ENCODE results near the gene TRPT1.

Gene TRPT1

GRCh38 chr11:64229090-64229743 lies 3.2 kb upstream of the TRPT1 start:
- DNase-seq, result no peak

GRCh38 chr11:64227405-64227956 lies 1.5 kb upstream of the TRPT1 start:
- DNase-seq, result no peak

GRCh38 chr11:64226507-64227051 lies 593 bp upstream of the TRPT1 start:
- peak; percentile 61 to 75 for DNase-seq

- DNase-seq, result no peak
Observed at GRCh38 chr11:64224891-64225607, 937 bp downstream of the TRPT1 start.

- DNase-seq, result no peak
Observed at GRCh38 chr11:64224151-64224890, 1.7 kb downstream of the TRPT1 start.

DNA sequence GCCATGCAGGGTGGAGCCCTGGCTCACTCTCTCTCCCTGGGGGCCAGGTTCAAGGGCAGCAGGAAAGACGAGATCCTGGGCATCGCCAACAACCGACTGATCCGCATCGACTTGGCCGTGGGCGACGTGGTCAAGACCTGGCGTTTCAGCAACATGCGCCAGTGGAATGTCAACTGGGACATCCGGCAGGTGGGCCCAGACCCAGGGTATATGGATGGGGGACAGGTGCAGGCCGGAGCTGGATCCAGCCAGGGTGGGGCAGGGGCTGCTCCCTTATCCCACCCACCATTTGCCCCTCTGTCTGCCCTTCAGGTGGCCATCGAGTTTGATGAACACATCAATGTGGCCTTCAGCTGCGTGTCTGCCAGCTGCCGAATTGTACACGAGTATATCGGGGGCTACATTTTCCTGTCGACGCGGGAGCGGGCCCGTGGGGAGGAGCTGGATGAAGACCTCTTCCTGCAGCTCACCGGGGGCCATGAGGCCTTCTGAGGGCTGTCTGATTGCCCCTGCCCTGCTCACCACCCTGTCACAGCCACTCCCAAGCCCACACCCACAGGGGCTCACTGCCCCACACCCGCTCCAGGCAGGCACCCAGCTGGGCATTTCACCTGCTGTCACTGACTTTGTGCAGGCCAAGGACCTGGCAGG lies 2.9 kb downstream of the TRPT1 start:
- DNase-seq, result no peak

GRCh38 chr11:64222651-64223000 lies 3.4 kb downstream of the TRPT1 start:
- DNase-seq, result no peak

DNA sequence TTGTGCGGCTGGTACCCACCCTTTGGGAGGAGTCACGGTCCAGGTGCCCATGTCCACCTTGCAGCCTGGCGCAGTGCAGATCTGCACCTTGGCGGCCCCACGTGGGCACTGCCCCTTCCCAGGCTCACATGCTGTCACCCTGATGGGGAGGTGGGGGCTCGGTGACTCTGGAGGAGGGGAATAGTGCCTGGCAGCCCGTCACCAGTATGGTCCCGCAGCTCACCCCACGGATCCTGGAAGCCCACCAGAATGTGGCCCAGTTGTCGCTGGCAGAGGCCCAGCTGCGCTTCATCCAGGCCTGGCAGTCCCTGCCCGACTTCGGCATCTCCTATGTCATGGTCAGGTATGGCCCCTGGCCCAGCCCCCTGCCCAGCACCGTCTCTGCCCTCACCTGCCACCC lies 5.2 kb downstream of the TRPT1 start:
- DNase-seq, result no peak

GRCh38 chr11:64220271-64220670 lies 5.7 kb downstream of the TRPT1 start:
- no peak for DNase-seq

GRCh38 chr11:64219755-64220154 lies 6.2 kb downstream of the TRPT1 start:
- DNase-seq, result no peak

DNA sequence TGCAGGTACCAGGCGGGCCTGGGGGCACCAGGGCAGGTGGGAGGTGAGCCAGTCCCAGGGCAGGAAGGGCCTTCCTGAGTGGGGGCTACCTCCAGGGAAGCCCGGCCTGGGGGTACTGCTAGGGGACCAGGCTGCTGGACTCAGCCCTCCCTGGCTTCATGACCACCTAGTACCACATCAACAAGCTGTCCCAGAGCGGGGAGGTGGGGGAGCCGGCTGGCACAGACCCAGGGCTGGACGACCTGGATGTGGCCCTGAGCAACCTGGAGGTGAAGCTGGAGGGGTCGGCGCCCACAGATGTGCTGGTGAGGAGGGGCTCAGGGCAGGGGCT lies 6.7 kb downstream of the TRPT1 start:
- no peak for DNase-seq

- no peak for DNase-seq
Observed at GRCh38 chr11:64218628-64219353, 7.2 kb downstream of the TRPT1 start.

GRCh38 chr11:64216879-64217278 lies 9.1 kb downstream of the TRPT1 start:
- DNase-seq, result no peak

DNA sequence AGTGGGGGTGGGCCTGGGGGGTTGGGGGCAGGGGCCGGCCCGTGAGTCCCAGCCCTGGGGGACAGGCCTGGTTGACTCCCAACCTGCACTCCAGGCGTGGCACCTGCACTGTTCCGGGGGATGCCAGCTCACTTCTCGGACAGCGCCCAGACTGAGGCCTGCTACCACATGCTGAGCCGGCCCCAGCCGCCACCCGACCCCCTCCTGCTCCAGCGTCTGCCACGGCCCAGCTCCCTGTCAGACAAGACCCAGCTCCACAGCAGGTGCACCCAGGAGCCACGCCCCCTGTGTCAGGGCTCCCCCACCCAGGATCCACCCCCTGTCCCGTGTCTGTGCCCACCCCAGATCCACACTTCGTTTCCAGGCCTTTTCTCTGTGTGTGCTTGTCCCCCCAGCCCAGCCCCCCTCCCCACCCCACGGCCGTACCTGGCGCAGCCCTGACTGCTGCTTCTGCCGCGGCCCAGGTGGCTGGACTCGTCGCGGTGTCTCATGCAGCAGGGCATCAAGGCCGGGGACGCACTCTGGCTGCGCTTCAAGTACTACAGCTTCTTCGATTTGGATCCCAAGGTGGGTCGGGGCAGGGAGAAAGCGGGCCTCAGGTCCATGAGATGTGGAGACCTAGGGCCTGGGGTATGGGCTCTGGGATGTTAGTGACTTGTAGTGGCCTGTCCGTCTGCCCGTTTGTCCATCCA lies 14.7 kb downstream of the TRPT1 start:
- no peak for DNase-seq

- no peak for DNase-seq
Observed at GRCh38 chr11:64210301-64211020, 15.5 kb downstream of the TRPT1 start.

DNA sequence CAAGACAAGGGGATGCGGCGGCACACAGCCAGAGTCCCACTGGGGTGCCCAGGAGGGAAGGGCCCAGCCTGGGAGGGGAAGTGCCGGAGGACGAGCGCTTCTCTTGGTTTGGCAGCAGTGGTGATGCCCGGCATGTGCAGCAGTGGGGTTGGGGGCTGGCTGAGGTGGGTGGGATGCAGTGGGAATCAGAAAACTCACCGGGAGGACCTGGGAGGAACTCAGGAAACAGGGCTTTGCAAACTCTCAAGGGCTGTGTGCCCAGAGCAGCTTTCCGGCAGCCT lies 16.5 kb downstream of the TRPT1 start:
- no peak for DNase-seq

DNA sequence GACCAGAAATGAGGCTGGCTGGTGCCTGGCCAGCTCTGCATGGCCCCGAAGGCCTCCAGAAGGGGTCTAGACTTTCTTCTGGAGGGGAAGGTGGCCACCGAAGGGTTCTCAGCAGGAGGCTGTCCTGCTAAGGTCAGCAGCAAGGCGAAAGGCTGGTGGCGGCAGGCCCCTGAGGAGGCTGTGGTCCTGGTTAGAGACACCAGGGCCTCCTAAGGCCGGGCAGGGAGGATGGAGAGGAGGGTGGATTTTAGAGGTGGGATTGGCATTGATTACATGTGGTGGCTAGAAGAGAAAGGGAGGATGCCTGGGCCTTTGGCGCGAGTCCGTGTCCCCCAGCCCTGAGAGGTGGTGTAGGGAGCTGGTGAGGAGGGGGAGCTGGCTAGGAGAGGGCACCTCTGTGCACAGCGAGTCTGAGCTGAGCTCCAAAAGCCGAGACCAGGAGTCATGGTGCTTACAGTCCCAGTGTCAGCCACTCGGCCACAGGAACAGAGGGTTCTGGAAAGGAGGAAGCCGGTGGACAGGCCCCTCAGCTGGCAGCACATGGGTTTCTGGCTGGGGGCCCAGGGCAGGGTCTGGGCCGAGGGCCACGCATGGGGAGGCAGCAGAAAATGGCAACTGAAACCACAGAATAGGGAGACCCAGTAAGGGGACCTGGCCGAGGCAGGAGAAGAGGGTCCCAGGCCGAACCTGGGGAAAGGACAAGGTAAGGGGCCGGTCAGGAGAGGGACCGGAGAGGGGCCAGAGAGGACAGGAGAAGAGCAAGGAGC lies 17.0 kb downstream of the TRPT1 start:
- no peak for DNase-seq

DNA sequence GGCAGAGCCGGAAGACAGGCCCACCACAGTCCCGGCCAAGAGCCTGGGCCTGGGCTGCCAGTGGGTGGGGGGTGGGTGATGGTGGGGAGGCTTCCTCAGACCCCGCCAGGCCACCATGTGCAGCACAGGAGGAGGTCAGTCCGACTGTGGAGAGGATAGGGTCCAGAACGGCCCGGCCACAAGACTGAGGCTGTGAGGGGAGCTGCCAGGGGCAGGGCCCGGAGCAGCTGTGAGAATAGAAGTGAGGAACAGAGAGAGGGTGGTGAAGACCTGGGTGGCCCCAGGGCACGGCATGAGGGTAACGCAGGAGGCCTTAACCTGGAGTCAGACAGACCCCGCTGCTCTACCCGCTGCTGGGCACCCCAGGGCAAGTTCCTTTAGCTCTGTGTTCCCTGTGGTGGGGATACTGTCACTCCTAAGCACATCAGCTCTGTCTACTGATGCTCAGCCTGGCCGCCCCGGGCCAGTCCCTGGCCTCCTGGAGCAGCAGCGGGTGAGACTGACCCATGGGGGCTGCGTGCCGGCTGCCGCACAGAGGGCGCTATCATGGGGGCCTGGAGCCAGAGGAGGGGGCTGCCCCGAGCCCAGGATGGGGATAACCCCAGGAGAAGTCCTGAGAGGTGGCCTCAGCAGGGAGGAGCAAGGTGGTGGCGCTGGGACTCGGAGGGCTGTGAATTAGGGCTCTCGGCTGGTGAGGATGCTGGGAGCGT lies 17.7 kb downstream of the TRPT1 start:
- DNase-seq, result no peak

DNA sequence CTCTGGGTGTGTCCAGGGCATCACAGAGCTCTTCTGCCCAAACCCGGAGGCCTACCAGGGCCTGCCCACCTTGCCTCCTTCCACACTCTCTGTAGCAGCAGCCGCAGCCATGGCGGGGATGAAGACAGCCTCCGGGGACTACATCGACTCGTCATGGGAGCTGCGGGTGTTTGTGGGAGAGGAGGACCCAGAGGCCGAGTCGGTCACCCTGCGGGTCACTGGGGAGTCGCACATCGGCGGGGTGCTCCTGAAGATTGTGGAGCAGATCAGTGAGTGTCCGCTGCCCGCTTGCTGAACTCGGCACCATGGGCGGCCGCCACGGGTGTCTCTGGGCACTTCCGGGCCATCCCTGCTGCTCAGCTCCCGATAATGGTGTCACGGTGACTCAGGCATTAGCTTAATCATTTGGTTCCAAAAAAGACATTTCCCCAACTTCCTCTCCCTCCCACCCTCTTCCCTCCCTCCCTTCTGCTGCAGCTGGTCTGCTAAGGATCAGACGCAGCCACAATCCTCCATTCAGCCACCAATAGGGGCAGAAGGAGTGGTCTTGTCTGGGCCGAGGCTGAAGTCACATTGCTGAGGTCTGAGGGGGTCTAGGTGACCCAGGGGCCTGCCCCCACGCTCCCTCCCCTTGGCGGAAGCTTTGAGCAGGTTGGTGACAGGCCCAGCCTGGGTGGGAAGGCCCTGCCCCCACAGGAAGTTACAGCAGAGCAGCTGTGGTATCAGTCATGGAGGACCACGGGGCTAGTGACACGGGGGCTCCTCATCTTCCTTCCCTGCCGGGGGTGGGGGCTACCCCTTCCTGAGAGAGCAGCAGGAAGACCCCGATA lies 18.5 kb downstream of the TRPT1 start:
- peak; percentile 84 to 85 for DNase-seq

All from stimulated activated CD4-positive, alpha-beta T cell treated with anti-CD3 and anti-CD28 coated beads, Interleukin-2, amount 100 ng/mL, for 24 hours (primary cell).